ENCODE data around the gene RAB11FIP4. TPM values are rescaled to one million over a fixed set of nuclear protein-coding genes. Genes with fewer than 3 reads are reported as not detected.

RAB11FIP4 gene
- total and polyA plus RNA-seq, 2 of the 13 experiments (the other 11 are each of a cell fraction or from before 2014, with no cell fraction given), result 28.0 to 89.3 TPM

- TF ChIP-seq, protein P1, sequence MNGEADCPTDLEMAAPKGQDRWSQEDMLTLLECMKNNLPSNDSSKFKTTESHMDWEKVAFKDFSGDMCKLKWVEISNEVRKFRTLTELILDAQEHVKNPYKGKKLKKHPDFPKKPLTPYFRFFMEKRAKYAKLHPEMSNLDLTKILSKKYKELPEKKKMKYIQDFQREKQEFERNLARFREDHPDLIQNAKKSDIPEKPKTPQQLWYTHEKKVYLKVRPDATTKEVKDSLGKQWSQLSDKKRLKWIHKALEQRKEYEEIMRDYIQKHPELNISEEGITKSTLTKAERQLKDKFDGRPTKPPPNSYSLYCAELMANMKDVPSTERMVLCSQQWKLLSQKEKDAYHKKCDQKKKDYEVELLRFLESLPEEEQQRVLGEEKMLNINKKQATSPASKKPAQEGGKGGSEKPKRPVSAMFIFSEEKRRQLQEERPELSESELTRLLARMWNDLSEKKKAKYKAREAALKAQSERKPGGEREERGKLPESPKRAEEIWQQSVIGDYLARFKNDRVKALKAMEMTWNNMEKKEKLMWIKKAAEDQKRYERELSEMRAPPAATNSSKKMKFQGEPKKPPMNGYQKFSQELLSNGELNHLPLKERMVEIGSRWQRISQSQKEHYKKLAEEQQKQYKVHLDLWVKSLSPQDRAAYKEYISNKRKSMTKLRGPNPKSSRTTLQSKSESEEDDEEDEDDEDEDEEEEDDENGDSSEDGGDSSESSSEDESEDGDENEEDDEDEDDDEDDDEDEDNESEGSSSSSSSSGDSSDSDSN (CRISPR knock-in tag; IDR thresholded peaks at IDR 0.05), result peak; percentile 42; the same call in 1 of the 2 replicates
- TF ChIP-seq ZNF317 (CRISPR knock-in tag; IDR thresholded peaks at IDR 0.05) (0 out of 2 replicates have a peak, but pooled peaks have one; percentile 55), ZNF275 (CRISPR knock-in tag; IDR thresholded peaks at IDR 0.05; ENCODE audit: borderline replicate concordance) (no peak), ZFP90 (CRISPR knock-in tag; IDR thresholded peaks at IDR 0.05; ENCODE audit: borderline replicate concordance) (0 out of 2 replicates have a peak, but pooled peaks have one; percentile 38), KIAA2018 (CRISPR knock-in tag; IDR thresholded peaks at IDR 0.05; ENCODE audit: borderline replicate concordance) (no peak), SIX4 (CRISPR knock-in tag; IDR thresholded peaks at IDR 0.05) (no peak), ZNF558 (CRISPR knock-in tag; IDR thresholded peaks at IDR 0.05; ENCODE audit: borderline replicate concordance) (0 out of 2 replicates have a peak, but pooled peaks have one; percentile 40), HIVEP1 (CRISPR knock-in tag; IDR thresholded peaks at IDR 0.05) (no peak), ZNF331 (CRISPR knock-in tag; IDR thresholded peaks at IDR 0.05) (0 out of 2 replicates have a peak, but pooled peaks have one; percentile 44), RAD21 (CRISPR knock-in tag; IDR thresholded peaks at IDR 0.05) (no peak; the same call in 1 of the 2 replicates), ZIK1 (CRISPR knock-in tag; IDR thresholded peaks at IDR 0.05; ENCODE audit: borderline replicate concordance, low read depth) (no peak), ZNF891 (CRISPR knock-in tag; IDR thresholded peaks at IDR 0.05) (no peak), SP4 (CRISPR knock-in tag; IDR thresholded peaks at IDR 0.05) (no peak), KDM1A (CRISPR knock-in tag; IDR thresholded peaks at IDR 0.05) (no peak), NR2F6 (IDR thresholded peaks at IDR 0.05) (no peak), NR2F6 (CRISPR knock-in tag; IDR thresholded peaks at IDR 0.05) (peak; percentile 40)
Measured at GRCh38 chr17:31476525-31477416, 85.3 kb downstream of the RAB11FIP4 start (continued).

Measured in HepG2 (cell line).